LHCN-M2 (cell line): ENCODE data around the gene GCNT1. TPM values are rescaled to one million over a fixed set of nuclear protein-coding genes. Genes with fewer than 3 reads are reported as not detected.
"Not testable (repeated sequence)": the region's sequence is repeated elsewhere in the genome, so short reads cannot be mapped to it uniquely, and the experiment has no call there.

Experiments used
- DNase-seq: peaks from one replicate; pipeline ENCODE4 v3.0.0-alpha.2; 2012; ENCODE audit warnings: low read depth
- total RNA-seq: library from RNA; depleted of rRNA; stranded (reverse); fragments of >200 nt; gene quantifications from 2 replicates; pipeline ENCODE4 v1.2.3, GENCODE V29; 2014

The GCNT1 gene
- total RNA-seq, 1 experiment from 2014 or later: 15.4 TPM

DNA sequence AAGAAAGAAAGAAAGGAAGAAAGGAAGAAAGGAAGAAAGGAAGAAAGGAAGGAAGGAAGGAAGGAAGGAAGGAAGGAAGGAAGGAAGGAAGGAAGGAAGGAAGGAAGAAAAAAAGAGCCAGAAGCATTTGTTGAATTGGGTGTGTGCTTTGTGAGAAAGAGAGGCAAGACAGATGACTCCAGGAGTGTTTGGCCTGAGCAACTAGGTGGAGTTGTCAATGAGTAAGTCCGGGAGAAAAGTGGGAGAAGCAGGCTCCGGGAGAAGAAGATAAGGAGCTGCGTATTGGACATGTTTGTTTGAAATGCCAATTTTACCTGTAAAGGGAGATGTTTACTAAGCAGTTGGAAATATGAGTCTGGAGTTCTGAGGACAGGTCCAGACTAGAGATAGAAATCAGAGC lies 15.1 kb upstream of the GCNT1 start:
- no peak for DNase-seq

DNA sequence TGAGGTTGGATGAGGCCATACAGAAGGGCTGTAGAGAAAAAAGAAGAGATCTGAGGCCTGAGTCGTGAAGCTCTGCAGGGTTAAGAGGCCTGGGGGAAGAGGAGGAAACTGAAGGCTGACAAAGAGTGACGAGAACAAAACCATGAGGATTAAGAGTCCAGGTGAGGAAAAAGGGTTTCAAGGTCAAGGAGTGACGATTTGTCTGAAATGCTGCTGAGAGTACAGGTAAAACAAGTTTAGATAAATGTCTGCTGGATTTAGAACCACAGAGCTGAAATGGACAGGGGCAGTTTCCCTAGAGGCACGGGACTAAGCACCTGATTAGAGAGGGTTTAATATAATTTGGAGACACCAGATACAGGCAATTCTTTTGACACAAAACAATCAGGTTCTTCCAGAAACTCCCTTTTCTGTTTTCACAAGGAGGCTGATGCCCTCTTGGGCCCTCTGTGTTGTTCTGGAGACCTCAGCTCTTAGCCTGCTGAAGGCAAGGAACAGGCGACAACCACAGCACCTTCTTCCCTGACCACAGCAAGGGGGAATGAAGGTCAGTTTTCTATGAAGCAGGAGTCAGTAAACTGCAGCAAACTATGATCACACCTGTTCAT lies 14.6 kb upstream of the GCNT1 start:
- DNase-seq: no peak

GRCh38 chr9:76445976-76446375 lies 13.0 kb upstream of the GCNT1 start:
- DNase-seq: no peak

- no peak for DNase-seq
These were observed 10.5 kb upstream of the GCNT1 start for GRCh38 chr9:76448501-76448900.

GRCh38 chr9:76451234-76451633 lies 7.7 kb upstream of the GCNT1 start:
- peak; percentile 92 for DNase-seq

DNA sequence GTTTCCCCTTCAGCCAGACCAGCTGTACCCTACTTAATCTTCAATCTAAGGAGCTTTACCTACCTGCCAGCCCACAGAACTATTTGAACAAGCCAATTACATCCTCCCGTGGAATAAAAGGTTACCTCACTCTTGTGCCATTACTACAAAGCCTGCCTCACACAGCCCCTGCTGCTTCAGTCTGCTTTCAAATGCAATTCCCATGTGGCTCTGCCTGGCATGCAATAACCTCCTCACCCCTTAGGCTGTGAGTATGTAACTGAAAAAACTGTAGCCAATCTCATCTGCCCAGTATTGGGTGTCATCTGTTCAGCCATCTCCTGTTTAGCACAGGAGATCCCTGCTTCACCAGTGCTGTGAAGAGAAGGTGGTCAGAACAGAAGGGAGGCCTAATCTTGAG lies 6.1 kb upstream of the GCNT1 start:
- peak; percentile 76 for DNase-seq

DNA sequence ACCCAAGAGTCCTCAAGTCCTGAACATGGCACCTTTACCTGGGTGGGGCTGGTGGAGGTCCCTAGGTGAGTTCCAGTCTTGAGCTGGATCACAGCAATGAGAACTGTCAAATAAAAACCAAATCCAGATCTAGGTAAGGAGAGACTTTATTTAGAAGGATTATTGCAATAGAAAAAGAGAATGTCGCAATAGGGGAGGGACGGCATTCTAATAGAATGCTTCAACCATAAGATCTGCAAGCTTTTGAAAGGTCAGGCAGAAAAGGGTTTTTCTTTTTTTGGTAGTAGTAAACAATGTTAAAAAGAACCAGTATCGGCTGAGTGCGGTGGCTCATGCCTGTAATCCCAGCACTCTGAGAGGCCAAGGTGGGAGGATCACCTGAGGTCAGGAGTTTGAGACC lies 5.2 kb upstream of the GCNT1 start:
- peak; percentile 56 for DNase-seq

- no peak for DNase-seq
These were observed 4.7 kb upstream of the GCNT1 start for GRCh38 chr9:76454311-76454710.

GRCh38 chr9:76456202-76456926 lies 2.6 kb upstream of the GCNT1 start:
- peak; percentile 88 for DNase-seq

DNA sequence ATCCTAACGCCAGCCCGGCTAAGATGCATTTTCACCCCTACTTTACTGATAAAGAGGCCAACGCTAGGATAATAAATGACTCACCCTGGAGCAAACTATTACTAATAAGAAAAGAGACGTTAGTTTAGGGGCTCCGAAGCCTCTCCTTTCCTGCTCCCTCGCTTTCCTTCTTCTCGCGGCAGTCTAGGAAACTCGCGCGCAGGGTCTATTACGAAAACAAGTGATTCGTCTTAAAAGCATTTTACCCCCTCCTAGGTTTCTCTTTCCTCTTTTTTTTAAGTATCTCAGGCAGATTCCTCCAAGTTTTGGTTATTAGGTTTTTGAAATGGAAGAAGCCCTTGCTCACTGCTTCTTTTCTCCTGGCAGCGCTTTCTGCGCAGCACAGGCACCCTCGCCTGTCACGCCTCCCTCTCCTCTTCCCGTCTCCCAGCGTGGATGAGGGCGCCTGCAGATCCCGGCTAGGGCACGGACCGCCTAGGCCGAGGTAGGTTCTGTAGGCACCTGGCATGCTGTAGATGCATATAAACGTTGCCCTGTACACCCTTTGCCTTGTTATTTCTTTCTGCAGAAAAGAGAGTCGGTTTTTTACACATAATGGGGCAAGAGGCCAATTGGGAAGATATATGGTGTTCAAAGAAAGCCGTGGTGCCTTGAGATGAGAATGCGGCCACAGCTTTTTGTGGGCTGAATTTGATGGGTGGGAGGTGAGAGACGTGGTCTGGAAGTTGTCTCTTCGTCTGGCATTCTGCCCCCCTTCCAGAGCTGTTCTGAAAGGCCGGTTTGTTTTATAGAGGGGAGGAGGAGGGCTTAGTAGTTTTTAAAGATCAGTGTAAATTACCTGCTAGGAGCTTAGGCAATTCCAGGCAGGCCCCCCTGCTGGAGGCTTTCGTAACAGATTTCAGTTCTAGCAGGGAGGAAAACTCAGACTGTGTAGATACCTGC lies 983 bp downstream of the GCNT1 start:
- peak; percentile 53 for DNase-seq

- no peak for DNase-seq
These were observed 3.1 kb downstream of the GCNT1 start for GRCh38 chr9:76462126-76462525.

DNA sequence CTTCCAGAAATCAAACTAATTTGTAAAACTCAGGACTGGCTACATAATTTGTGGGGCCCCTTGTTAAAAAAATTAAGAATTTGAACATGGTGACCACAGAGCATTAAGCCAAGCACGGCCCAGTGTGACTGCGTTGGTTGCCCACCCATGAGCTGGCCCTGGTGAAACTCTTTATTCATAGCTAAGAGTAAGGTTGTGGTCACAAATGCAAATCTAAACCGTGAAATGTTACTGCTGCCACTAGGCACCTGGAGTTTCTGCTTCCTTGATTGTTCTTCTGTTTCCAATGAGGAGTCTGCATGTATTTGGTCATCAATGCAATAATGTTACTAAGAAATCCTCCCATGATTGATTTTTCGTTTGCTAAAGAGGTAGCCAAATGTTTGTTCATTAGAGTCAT lies 4.2 kb downstream of the GCNT1 start:
- no peak for DNase-seq

- no peak for DNase-seq
These were observed 5.7 kb downstream of the GCNT1 start for GRCh38 chr9:76464706-76465105.

GRCh38 chr9:76465442-76466298 lies 6.7 kb downstream of the GCNT1 start:
- no peak for DNase-seq

- DNase-seq: no peak
These were observed 7.3 kb downstream of the GCNT1 start for GRCh38 chr9:76466299-76466605.

GRCh38 chr9:76474419-76474818 lies 15.4 kb downstream of the GCNT1 start:
- DNase-seq: no peak

GRCh38 chr9:76475686-76476085 lies 16.7 kb downstream of the GCNT1 start:
- no peak for DNase-seq

DNA sequence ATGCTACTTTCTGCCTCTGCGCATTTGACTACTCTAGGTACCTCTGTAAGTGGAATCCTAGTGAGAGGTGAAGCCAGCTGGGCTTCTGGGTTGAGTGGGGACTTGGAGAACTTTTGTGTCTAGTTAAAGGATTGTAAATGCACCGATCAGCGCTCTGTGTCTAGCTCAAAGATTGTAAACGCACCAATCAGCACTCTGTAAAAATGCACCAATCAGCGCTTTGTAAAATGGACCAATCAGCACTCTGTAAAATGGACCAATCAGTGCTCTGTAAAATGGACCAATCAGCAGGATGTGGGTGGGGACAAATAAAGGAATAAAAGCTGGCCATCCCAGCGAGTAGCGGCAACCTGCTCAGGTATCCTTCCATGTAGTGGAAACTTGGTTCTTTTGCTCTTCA lies 18.8 kb downstream of the GCNT1 start:
- not testable (repeated sequence) for DNase-seq

DNA sequence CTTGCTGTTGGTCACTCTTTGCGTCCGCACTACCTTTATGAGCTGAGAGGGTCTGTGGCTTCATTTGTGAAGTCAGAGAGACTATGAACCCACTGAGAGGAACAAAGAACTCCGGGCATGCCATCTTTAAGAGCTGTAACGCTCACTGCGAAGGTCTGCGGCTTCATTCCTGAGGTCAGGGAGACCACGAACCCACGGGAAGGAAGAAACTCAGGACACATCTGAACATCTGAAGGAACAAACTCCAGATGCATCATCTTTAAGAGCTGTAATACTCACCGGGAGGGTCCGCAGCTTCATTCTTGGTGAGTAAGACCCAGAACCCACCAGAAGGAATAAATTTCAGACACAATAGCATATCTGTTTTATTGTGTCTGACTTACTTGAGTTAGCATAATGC lies 19.2 kb downstream of the GCNT1 start:
- no peak for DNase-seq

- DNase-seq: not testable (repeated sequence)
These were observed 20.4 kb downstream of the GCNT1 start for GRCh38 chr9:76479337-76479736.

GRCh38 chr9:76486151-76486550 lies 27.2 kb downstream of the GCNT1 start:
- no peak for DNase-seq
